Heart right ventricle (tissue), 16 donors: ENCODE measurements around the gene DPF3. TPM values are rescaled to one million over a fixed set of nuclear protein-coding genes. Genes with fewer than 3 reads are reported as not detected.
A peak's percentile ranks its signal among the peaks of the same experiment; 100 is the strongest.

Experiments
- ATAC-seq, 8 donors: fragments of 200-7000 bp; cut with Tn5 transposase; one replicate each; pipeline ENCODE4 v1.9.1; 2020; ENCODE audit warnings: mild to moderate bottlenecking in 8 of 8, moderate library complexity in 8 of 8, moderate number of reproducible peaks in 1 of 8
- DNase-seq, 2 donors: peaks; one replicate each; pipeline ENCODE4 v3.0.0-alpha.2; 2020
- H3K27ac ChIP-seq, 10 donors: fragments of 200-600 bp; sonication (generic) in 2 of 10; one replicate each; pipeline versions ENCODE4 v1.5.0 to v1.8.0; 2020 to 2022; ENCODE audit warnings: mild to moderate bottlenecking in 3 of 10
- H3K27me3 ChIP-seq, 7 donors: fragments of 200-600 bp; one replicate each; pipeline ENCODE4 v1.8.0; 2021 to 2022; ENCODE audit warnings: mild to moderate bottlenecking in 2 of 7
- H3K36me3 ChIP-seq, 9 donors: fragments of 200-600 bp; sonication (generic) in 1 of 9; one replicate each; pipeline versions ENCODE4 v1.5.0 to v1.8.0; 2020 to 2022; ENCODE audit warnings: mild to moderate bottlenecking in 2 of 9
- H3K4me1 ChIP-seq, 9 donors: fragments of 200-600 bp; sonication (generic) in 1 of 9; one replicate each; pipeline versions ENCODE4 v1.5.0 to v1.8.0; 2020 to 2022; ENCODE audit warnings: mild to moderate bottlenecking in 4 of 9
- H3K4me3 ChIP-seq, 10 donors: fragments of 200-600 bp; sonication (generic) in 2 of 10; one replicate each; pipeline versions ENCODE4 v1.5.0 to v1.8.0; 2020 to 2022; ENCODE audit warnings: mild to moderate bottlenecking in 7 of 10, moderate library complexity in 2 of 10
- H3K9me3 ChIP-seq, 11 donors: fragments of 200-600 bp in 10 of 11; sonication (generic) in 2 of 11; one replicate each; pipeline versions ENCODE4 v1.5.0 to v1.8.0; 2013 to 2022; ENCODE audit warnings: mild to moderate bottlenecking in 2 of 11, control low read depth in 1 of 11, moderate library complexity in 1 of 11
- CTCF ChIP-seq, 9 donors: fragments of 200-600 bp; sonication (generic) in 2 of 9; IDR thresholded peaks; one replicate each; pipeline versions ENCODE4 v1.5.0 to v1.8.0; 2021 to 2022; ENCODE audit warnings: antibody characterized with exemption in 9 of 9, mild to moderate bottlenecking in 5 of 9, moderate library complexity in 1 of 9
- WGBS, 2 donors: extraction: QIAGEN DNeasy Blood & Tissue Kit; methylation state at CpG; one replicate each; pipeline ENCODE4 v1.1.7; 2013; ENCODE audit warnings: inconsistent platforms in 1 of 2; 5-methylcytosine and 5-hydroxymethylcytosine counted together
- intact Hi-C, 10 donors: fragments of 100-400 bp; cut with DNase I; formaldehyde crosslinking; loops; one replicate each; pipeline versions ENCODE4 v1.11.1 to v1.14.2; 2022
- polyA plus RNA-seq, 2 donors: library from polyadenylated mRNA; stranded (reverse); fragments of 200-250 nt; gene quantifications; one replicate each; pipeline ENCODE4 v1.2.3, GENCODE V29; 2013
- total RNA-seq, 10 donors: library from RNA; stranded (reverse); fragmentation: NEBNext Ultra II Directional in 3 of 10; extraction: Animal tissue kit (Norgen Biotek cat#: 25700) in 3 of 10; gene quantifications; one replicate each; pipeline versions ENCODE4 v1.2.1 to v1.2.4, GENCODE V29; 2021 to 2023
- donor health status: Arrhythmogenic right ventricular cardiomyopathy.
- donor health status: ischemic (EF 13 %, LVEDD 7.1; RV severe dilation, severe dysfunction).
- donor health status: healthy with polysubstance abuse.
- donor health status: DM: no; HTN: yes; CAD: no.
- donor health status: DM: no; HTN: no; CAD: no.
- donor health status: ischemic (EF 25% LVEDD 6.9; RV normal size, moderate dysfunction).
- donor health status: ischemic (EF 25% LVEDD 5.7; RV mildly dilated, moderate dysfunction).
- donor health status: healthy.
- donor health status: DM: yes; HTN: yes; CAD: no.
- donor health status: Ischemic cardiomyopathy.
- donor health status: ischemic (EF 35%, LVEDD 5.7; RV mildly dilated, moderate dysfunction).
- donor health status: nonischemic (EF 11% LVEDD 7.7; RV severe dilation, severe dysfunction).
- donor health status: DM: yes; HTN: yes; CAD: no.
- donor health status: PGD.
- donor health status: ischemic (EF 29% LVEDD 5.4; RV normal size, mild dysfunction).
- donor health status: nonischemic (EF 23%, LVEDD 6.1; RV moderate dilation, normal function).

DPF3 gene
- total and polyA plus RNA-seq, 12 donors = 3.8 to 52.3 (median 35.6) TPM

GRCh38 chr14:72892879-72893635, 844 bp downstream of the DPF3 start:
- H3K4me3 ChIP-seq = peak overlapping the region; percentile 70 to 94 (median 87)
- peak overlapping the region; percentile 57 to 87 (median 82) for H3K27ac ChIP-seq
- intact Hi-C loops = loop anchor here in 8 of 10 donors (5.0 to 10.0 kb wide), 5 partner anchors 61 to 176 kb away; no protein-coding TSS in a partner anchor
- peaks cover 0 to 53% (median 27%) of the 10 kb centered on the region in 9 donors for H3K4me1 ChIP-seq
- no peaks in the 10 kb centered on the region for H3K36me3 ChIP-seq
- ATAC-seq = peak; percentile 15 to 38 (median 28)
- no peak for TF ChIP-seq CTCF (IDR thresholded peaks at IDR 0.05)
- peak in 1 of 2 donors; percentile 39 for DNase-seq
- H3K27me3 ChIP-seq = peaks cover 0 to 76% (median 14%) of the 10 kb centered on the region in 7 donors
- WGBS, 2 donors = 0 to 1% methylated on average over 66 to 68 of the region's 68 CpGs
- no peaks in the 10 kb centered on the region for H3K9me3 ChIP-seq

- intact Hi-C loops = loop anchor here in 8 of 10 donors (5.0 to 10.0 kb wide), 5 partner anchors 60 to 175 kb away; no protein-coding TSS in a partner anchor
- TF ChIP-seq CTCF (IDR thresholded peaks at IDR 0.05) = no peak
- Histone ChIP-seq H3K27me3 (peaks cover 0 to 72% (median 11%) of the 10 kb centered on the region in 7 donors), H3K4me1 (peaks cover 0 to 57% (median 27%) of the 10 kb centered on the region in 9 donors), H3K4me3 (peak overlapping the region; percentile 70 to 94 (median 87)), H3K9me3 (no peaks in the 10 kb centered on the region), H3K27ac (peak overlapping the region in 9 of 10 donors; percentile 55 to 87 (median 81)), H3K36me3 (no peaks in the 10 kb centered on the region)
- WGBS, 2 donors = 0 to 1% methylated on average over 47 of the region's 47 CpGs
- DNase-seq = peak in 1 of 2 donors; percentile 17
- no peak for ATAC-seq
Measured at GRCh38 chr14:72892103-72892878, 1.6 kb downstream of the DPF3 start.

GRCh38 chr14:72891666-72892102, 2.2 kb downstream of the DPF3 start:
- ATAC-seq = peak in 1 of 8 donors; percentile 8
- TF ChIP-seq CTCF (IDR thresholded peaks at IDR 0.05) = no peak
- Histone ChIP-seq H3K4me3 (peak overlapping the region; percentile 70 to 94 (median 87)), H3K36me3 (no peaks in the 10 kb centered on the region), H3K4me1 (peaks cover 0 to 57% (median 27%) of the 10 kb centered on the region in 9 donors), H3K27me3 (peaks cover 0 to 65% (median 6%) of the 10 kb centered on the region in 7 donors), H3K27ac (peak overlapping the region in 6 of 10 donors; percentile 55 to 87 (median 84)), H3K9me3 (peaks cover 0 to 2% (median 0%) of the 10 kb centered on the region in 11 donors)
- intact Hi-C loops = loop anchor here in 8 of 10 donors (5.0 to 10.0 kb wide), 5 partner anchors 59 to 174 kb away; no protein-coding TSS in a partner anchor
- 0 to 4% methylated on average over 14 of the region's 14 CpGs for WGBS, 2 donors
- no peak for DNase-seq

GRCh38 chr14:72889366-72889765, 4.5 kb downstream of the DPF3 start:
- Histone ChIP-seq H3K4me1 (peaks cover 0 to 51% (median 19%) of the 10 kb centered on the region in 9 donors), H3K9me3 (peaks cover 0 to 7% (median 0%) of the 10 kb centered on the region in 11 donors), H3K27me3 (peaks cover 0 to 44% (median 6%) of the 10 kb centered on the region in 7 donors), H3K4me3 (no peak overlapping the region), H3K27ac (peak overlapping the region in 7 of 10 donors; percentile 5 to 87 (median 66)), H3K36me3 (no peaks in the 10 kb centered on the region)
- WGBS, 2 donors = 25 to 45% methylated on average over 5 of the region's 5 CpGs
- TF ChIP-seq CTCF (IDR thresholded peaks at IDR 0.05) = no peak
- intact Hi-C loops = no loop called here
- peak in 2 of 8 donors; percentile 21 to 25 for ATAC-seq
- no peak for DNase-seq
